GM12865 (cell line): ENCODE measurements around the gene PYGB.

Source experiments
- DNase-seq: peaks from one replicate; pipeline ENCODE4 v3.0.0; 2010; ENCODE audit warnings: low read depth
- H3K4me3 ChIP-seq: 2 replicates; pipeline ENCODE4 v1.5.1; 2011; ENCODE audit warnings: mild to moderate bottlenecking, low read depth, low read length, control low read depth
- TF ChIP-seq, protein P1 (sequence below): IDR thresholded peaks from 2 replicates; pipeline ENCODE4 v1.5.1; 2011; ENCODE audit warnings: low read length, control low read depth, low read depth, inconsistent platforms; ENCODE audit not compliant: insufficient read depth; ENCODE audit errors: missing control alignments

Gene PYGB

DNA sequence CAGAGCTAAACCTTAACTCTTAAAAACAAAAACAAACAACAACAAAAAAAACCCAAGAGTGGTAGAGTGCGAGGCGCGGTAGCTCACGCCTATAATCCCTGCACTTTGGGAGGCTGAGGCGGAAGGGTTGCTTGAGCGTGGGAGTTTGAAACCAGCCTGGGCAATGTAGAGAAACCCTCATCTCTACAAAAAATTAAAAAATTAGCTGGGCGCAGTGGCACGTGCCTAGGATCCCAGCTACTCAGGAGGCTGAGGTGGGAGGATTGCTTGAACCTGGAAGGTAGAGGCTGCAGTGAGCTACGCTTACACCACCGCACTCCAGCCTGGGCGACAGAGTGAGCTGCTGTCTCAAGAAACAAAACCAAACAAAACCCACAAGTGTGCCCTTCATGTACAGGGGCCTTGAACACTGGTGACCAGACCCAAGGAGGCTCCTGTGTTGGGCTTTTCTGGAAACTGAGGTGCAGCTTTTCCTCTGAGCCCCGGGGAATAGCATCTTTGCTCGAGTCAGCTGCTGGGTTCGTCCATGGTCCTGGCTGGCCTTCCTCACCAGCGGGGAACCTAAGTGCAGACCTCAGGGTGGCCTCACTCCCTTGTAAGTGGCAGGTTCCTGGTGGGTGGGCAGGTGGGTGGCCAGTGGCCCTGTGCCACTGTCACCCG, 39.9 kb downstream of the PYGB start:
- no peak for DNase-seq
- TF ChIP-seq, protein P1, sequence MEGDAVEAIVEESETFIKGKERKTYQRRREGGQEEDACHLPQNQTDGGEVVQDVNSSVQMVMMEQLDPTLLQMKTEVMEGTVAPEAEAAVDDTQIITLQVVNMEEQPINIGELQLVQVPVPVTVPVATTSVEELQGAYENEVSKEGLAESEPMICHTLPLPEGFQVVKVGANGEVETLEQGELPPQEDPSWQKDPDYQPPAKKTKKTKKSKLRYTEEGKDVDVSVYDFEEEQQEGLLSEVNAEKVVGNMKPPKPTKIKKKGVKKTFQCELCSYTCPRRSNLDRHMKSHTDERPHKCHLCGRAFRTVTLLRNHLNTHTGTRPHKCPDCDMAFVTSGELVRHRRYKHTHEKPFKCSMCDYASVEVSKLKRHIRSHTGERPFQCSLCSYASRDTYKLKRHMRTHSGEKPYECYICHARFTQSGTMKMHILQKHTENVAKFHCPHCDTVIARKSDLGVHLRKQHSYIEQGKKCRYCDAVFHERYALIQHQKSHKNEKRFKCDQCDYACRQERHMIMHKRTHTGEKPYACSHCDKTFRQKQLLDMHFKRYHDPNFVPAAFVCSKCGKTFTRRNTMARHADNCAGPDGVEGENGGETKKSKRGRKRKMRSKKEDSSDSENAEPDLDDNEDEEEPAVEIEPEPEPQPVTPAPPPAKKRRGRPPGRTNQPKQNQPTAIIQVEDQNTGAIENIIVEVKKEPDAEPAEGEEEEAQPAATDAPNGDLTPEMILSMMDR = no peak
- no peak overlapping the region for H3K4me3 ChIP-seq

DNA sequence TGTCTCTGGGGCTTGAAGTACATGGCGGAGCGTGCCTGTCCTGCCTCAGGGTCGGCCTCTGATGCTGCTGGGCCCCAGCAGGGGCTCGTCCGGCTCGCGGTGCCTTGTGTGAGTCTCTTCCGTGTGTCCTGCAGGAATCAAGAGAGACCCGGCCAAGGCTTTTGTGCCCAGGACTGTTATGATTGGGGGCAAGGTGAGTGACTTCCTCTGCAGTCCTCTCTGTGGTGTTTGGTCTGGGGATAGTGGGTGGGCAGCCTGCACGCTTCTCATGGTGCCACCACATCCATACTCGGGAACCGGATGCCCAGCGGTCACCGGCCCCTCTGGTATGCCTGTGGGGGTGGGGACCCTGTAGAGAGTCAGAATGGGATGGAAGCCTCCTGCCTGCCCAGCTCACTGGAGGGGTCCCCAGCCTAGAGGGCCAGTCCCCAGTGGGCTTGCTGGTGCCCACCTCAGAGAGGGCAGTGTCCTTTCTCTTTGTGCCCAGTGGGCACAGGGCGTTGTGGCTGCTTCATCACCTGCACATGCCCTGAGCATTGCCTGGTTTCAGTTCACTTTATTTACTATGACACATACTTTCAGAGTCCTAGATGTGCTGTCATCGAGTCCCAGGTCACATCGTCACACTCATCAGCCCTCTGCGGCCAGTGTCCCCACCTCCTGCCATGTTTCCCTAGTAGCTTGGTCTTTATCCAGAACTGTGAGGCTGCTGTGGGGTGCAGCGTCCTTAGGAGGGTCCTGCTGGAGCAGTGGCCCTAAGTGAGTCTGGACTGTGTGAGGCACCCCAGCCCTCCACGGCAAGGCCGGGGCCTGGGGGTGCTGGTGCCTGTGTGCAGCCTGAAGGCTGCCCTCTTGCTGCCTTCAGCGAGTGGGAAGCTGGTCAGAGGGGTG, 40.7 kb downstream of the PYGB start:
- H3K4me3 ChIP-seq = no peak overlapping the region
- DNase-seq = peak; percentile 73
- TF ChIP-seq, protein P1 = no peak

DNA sequence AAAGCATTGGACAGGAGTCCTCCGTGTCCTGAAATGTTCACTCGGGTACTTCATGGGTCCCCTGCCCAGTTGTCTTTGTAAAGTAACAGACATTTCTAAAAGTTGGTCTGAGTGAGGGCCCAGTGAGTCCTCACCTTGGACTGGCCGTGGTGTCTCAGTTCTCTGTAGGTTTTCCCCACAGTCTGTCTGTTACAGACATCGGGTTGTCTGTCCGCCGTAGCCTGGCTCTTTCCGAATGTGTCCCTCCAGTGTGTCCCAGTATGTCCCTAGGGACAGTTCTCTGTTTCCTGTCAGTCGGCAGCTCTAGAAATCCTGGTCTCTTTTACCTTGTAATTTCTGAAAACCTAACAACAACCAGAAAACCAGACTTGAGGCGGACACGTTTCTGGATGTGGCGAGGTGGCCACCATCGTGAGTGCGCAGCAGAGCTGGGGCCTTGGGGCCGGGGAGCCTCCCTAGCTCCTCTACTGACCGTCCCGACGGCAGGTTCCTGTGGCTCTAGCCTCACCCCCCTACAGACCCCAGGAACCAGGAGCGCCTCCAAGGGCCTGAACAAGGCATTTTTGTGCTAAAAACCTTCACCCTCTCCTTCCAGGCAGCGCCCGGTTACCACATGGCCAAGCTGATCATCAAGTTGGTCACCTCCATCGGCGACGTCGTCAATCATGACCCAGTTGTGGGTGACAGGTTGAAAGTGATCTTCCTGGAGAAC, 42.2 kb downstream of the PYGB start:
- TF ChIP-seq, protein P1 = no peak
- DNase-seq = no peak
- no peak overlapping the region for H3K4me3 ChIP-seq

DNA sequence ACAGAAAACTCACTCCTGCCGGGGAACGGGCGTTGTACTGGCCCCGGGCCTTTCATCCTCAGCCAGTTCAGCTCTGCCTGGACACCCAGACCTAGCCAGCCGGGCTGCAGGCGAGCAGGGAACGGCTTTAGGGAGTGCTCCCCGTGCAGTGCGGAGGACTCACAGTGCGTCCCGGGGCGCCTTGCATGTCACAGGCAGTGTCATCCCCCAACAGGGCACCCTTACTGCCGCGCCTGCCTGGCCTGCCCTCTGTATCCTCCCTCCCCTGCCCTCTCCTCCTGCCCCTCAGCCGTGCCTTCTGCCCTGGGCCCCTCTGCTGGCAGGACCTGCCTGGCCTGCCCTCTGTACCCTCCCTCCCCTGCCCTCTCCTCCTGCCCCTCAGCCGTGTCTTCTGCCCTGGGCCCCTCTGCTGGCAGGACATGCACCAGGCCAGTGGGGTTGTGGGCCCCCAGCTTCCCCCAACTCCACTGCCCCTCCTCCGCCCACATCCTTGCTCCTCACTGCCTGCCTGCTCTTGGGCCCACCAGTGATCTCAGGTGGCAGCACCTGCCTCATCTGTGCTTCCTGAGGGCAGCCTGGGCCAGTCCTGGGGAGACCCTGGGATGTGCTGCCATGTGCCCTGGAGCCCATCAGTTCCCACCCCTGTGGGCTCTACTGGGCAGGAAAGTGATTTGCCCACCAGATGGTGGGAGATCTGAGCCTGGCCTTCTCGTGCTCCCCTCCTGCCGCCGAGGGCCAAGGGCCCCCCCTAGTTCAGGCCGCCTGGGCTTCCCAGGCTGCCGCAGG, 43.0 kb downstream of the PYGB start:
- TF ChIP-seq, protein P1 = no peak
- no peak overlapping the region for H3K4me3 ChIP-seq
- no peak for DNase-seq

DNA sequence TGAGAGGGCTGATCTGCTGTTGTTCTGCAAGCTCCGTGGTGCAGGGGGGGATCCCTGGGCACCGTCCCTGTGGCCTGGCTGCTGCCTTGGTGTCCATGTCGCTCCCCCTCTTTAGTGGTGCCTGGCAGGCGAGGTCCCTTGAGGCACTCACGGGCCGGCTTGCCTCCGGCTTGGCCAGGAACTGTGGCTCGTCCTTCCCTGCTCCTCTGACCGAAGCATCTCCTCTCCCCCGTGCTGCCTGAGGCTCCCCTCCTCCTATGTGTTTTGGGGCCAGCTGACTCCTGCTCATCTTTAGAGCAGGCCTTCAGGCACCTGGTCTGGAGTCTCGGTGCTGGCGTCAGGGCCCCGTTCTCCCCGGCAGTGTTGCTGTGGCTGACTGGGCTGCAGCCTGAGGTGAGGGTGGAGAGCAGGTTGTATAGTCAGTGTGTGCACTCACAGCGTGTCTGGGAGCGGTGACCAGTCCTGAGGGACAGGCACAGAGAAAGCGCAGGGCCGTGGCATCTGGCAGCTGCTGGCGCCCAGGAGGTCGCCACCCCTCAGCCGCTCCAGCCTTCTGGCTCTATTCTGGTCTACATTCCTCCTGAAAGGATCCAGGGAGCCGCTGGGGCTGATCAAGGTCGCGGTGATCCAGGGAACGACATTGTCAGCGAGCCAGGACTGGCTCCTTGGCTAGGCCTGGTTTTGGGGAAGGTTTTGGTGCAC, 43.7 kb downstream of the PYGB start:
- H3K4me3 ChIP-seq = no peak overlapping the region
- TF ChIP-seq, protein P1 = no peak
- no peak for DNase-seq
